ENCODE results near the gene FBXO38.

Gene FBXO38

GRCh38 chr5:148471379-148471778, 87.6 kb downstream of the FBXO38 start:
- no peak for DNase-seq

GRCh38 chr5:148474025-148474511, 90.3 kb downstream of the FBXO38 start:
- DNase-seq = no peak

- DNase-seq = no peak
These were observed 92.5 kb downstream of the FBXO38 start for GRCh38 chr5:148476302-148476701.

GRCh38 chr5:148477429-148477828, 93.7 kb downstream of the FBXO38 start:
- no peak for DNase-seq

GRCh38 chr5:148482196-148482595, 98.4 kb downstream of the FBXO38 start:
- no peak for DNase-seq

GRCh38 chr5:148482697-148483462, 99.1 kb downstream of the FBXO38 start:
- DNase-seq = peak in 21 of 51 donors; percentile 3 to 50 (median 10)

GRCh38 chr5:148483750-148484149, 100.0 kb downstream of the FBXO38 start:
- DNase-seq = no peak

- no peak for DNase-seq
These were observed 100.9 kb downstream of the FBXO38 start for GRCh38 chr5:148484651-148485050.

GRCh38 chr5:148486456-148486855, 102.7 kb downstream of the FBXO38 start:
- DNase-seq = peak in 2 of 51 donors; percentile 13 to 59

GRCh38 chr5:148488757-148489156, 105.0 kb downstream of the FBXO38 start:
- DNase-seq = no peak

- no peak for DNase-seq
These were observed 107.4 kb downstream of the FBXO38 start for GRCh38 chr5:148491015-148491792.

- no peak for DNase-seq
These were observed 108.0 kb downstream of the FBXO38 start for GRCh38 chr5:148491793-148492184.

GRCh38 chr5:148492351-148492750, 108.6 kb downstream of the FBXO38 start:
- DNase-seq = no peak

All from hypothalamus (tissue), 51 donors.